ENCODE measurements around the gene SUSD4.

Gene SUSD4

DNA sequence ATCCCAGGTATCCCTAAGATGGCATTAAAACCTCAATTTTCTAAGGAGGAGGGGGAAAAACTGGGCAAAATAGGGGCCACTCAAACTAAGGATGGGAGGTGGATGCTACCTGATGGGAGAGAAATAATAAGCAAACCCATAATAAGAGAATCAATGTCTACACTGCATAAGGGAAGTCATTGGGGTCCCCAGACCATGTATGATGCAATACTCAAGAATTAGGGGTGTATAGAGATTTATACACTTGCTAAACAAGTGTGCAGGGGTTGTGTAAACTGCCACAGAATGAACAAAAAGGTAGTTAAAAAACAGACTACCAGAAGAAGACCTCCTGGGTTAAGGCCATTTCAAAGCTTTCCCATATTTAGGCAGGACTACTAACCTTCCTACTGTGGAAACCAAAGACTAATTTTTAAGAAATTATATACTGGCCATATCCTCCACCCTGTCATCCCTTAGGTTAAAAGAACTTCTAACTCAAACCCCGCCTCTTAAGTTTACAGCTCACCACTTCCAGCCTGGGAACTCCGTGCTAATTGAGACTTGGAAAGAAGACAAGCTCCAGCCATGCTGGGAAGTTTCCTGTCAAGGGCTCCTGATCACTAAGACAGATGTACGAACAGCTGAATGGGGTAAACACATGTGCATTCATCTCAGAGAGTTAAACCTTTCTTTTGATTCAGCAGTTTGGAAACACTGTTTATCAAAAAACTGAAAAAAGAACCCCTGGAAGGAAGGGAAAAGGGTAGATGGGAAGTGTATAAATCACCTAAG lies 156.5 kb downstream of the SUSD4 start:
- DNase-seq: no peak

DNA sequence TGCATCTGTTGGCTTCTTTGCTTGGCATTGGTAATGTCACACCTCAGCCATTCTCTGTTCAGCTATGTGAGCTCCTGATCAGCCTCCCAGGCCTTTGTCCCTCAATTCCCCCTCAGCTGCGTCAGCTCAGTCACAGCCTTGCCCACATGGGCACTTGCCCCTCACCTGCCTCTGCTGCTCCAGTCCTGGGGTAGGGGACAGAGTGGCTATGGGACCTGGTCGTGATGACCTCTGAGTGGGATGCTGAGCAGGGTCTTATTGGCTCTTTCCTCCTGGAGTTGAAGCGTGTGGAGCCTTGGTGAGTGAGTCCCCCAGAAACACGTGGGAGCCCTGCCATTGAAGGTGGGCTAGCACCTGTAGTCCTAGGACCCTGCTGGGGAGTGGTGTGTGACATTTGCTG lies 159.6 kb downstream of the SUSD4 start:
- no peak for DNase-seq

DNA sequence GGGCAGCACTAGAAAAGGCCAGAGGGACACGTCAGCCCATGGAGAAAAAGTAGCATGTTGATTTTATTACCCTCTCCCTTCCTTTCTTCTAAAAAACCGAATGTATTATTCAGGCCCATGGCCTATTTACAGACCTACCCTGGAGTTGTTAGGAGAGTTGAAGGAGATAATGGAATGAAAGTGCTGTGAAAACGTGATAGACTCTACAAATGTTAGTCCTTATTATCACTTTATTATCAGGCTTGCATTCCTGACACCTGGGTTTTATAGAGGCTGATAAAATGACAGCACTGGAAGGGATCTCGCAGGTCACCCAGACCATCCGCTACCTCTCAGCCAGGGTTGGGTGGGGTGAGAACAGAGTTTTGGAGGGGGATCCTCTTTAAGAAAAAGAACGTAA lies 160.3 kb downstream of the SUSD4 start:
- no peak for DNase-seq

DNA sequence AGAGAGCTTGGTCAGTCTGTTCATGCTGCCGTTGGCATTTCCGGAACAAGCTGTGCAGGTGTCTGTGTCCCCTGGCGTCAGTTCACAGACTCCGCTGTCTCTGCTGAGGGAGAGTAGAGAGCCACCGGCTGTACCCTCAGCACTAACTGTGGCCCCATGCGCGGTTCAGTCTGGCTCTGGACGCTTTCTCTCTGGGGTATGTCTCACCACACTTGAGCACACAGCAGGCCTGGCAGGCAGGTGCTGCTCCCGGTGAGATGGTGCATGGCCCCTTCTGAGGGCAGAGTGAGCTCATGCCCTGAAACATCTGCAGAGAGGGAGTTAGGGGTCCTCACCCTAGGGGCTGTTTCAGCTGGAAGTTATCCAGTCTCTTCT lies 161.0 kb downstream of the SUSD4 start:
- no peak for DNase-seq

DNA sequence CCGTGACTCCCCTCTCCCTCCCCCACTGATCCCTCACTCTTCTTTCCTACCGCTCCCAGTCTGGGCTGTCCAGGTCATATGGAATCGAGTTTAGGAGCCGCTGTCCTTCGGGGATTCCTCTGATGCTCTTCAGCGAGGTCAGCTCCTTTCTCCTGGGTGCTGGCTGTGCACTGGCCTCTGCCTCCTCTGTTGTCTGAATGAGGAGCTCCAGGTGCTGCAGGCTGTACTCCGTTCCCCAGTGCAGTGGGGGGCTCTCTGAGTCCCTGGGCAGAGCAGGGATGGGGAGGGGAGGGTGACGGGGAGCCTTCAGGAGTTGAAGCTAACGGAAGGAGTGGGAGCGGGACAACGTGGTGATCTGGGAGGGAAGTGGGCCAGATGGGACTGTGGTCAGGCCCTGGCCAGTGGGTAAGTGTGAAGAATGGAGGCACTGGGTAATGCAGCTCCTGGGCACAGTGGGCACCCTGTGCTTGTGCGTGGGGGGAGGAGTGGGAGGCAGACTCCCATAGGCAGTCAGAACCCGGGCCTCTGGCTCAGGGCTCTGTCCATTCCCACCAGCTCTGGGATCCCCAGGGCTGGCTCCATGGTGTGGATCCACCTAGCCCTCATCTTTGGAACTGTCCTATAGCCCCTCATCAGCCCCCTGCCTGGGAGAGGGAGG lies 161.5 kb downstream of the SUSD4 start:
- no peak for DNase-seq

DNA sequence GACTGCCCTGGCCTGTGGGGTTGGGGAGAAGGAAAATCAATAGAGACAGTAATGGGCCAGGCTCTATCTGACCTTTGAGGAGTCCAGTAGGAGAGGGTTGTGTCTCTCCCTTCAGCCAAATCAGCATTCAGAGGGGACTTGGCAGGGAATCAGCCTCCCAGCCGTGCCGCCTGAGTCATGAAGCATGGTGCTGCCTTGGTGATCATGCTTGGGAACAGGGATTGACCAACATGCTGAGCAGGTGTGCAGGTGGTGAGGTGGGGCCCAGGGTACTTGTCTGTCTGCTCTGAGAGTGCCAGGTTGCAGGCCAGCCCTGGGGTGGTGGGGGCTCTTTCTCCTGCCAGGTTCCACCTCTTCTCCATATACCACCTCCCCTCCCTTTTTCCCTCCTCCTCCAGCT lies 162.0 kb downstream of the SUSD4 start:
- no peak for DNase-seq

DNA sequence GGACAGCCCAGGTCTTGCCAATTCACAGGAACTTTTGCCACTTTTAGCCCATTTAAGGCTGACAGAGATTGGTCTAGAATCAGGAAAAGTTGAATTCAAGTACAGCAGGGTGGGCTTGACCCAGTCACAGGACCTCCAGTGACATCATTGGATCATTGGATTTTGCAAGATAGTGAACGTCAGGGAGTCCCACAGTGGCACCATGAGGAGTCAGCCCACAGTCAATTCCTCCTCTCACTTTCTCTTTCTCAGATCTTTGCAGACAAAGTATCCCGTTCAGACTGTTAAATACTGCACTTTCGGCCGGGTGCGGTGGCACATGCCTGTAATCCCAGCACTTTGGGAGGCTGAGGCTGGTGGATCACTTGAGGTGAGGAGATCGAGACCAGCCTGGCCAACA lies 163.1 kb downstream of the SUSD4 start:
- no peak for DNase-seq

DNA sequence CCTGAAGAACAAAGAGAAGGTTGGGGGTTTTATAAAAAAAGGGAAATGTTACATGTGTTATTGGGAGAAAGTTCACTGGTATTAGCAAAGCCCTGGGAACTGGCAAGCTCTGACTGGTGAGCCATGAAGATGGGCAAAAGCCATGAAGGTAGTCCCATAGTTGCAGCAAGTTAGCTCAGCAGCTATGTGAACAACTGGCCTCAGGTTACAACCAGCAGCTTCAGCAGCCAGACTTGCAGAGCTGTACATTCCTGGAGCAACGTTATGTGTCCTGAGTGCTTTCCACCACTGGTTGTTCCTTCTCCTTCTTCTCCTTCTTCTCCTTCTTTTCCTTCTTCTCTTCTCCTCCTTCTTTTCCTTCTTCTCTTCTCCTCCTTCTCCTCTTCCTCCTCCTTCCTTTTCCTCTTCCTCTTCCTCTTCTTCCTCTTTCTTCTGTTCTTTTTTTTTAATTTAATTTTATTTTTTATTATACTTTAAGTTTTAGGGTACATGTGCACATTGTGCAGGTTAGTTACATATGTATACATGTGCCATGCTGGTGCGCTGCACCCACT lies 164.8 kb downstream of the SUSD4 start:
- DNase-seq: no peak

DNA sequence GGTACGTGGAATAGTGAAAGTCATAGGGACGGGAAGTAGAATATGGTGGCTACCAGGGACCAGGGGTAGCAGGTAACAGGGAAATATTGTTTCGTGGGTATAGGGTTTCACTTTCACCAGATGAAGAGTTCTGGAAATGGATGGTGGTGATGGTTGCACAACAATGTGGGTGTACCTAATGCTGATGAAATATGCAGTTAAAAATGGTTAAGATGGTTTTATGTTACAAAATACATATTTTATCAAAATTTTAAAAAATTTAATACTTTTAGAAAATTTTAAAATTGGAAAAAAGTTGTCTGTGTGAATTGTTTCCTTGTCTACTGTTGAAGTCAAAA lies 165.4 kb downstream of the SUSD4 start:
- DNase-seq: no peak

DNA sequence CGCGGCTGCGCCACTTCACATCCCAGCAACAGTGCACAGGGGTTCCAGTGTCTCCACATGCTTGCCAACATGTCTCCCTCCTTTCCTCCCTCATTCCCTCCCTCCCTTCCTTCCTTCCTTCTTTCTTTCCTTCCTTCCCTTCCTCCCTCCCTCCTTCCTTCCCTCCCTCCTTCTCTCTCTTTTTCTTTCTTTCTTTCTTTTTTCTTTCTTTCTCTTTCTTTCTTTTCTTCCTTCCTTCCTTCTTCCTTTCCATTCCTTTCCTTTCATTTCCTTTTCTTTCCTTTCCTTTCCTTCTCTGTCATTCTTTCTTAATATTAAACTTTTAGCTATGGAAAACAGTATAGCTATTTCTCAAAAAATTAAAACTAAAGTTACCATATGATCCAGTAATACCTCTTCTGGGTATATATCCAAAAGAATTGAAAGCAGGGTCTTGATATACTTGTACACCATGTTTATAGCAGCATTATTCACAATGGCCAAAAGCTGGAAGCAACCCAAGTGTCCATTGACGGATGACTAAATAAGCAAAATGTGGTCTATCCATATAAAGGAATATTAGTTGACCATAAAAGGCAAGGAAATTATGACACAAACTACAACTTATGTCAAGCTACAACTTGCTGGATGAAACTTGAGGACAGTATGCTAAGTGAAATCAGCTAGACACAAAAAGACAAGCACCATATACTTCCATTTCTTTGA lies 165.9 kb downstream of the SUSD4 start:
- DNase-seq: no peak

DNA sequence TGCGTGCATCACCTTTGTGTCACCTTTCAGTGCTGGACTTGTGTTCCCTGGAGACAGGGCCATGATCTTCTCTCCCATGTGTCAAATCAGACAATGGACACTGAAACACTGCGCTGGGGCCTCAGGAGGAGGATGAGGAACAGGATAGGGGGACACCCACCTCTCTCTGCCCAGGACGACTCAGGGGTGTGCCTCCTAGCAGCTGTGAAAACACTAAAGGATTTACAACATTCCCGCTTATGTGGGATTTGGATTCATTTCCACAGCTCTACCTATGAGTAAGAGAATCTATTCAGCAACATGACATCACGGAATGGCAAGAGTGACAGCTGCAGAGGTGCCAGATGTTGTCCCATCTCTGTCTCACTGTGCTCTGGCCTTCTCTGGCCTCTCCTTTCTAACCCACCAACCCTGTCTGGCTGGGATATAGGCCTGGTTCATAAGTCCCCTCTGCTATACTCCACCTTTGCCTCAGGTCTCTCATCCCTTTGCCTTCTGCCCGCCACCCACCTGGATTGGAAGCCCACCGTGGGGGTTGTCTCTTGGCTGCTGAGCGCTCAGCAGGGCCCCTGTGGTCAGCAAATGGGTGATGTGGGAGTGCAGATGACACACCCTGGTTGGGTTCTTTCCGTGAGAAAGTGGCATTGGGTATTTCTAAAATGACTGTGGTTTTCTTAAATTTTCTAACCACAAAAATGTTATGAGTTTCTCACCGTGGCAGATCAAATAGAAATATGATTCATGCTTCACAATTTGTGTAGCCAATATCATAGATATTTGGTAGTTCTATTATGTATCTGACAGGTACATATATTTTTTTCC lies 173.9 kb downstream of the SUSD4 start:
- peak; percentile 26 for DNase-seq

DNA sequence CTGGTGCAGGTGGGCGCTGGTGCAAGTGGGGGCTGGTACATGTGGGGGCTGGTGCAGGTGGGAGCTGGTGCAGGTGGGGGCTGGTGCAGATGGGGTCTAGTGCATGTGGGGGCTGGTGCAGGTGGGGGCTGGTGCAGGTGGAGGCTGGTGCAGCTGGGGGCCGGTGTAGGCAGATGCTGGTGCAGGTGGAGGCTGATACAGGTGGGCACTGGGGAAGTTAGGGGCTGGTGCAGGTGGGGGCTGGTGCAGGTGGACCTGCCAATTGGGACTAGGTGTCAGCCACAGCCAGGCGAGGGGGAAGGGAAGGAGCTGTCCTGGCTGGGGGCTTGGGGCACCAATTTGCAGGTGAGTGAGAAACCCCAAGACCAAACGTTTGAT lies 174.5 kb downstream of the SUSD4 start:
- no peak for DNase-seq

DNA sequence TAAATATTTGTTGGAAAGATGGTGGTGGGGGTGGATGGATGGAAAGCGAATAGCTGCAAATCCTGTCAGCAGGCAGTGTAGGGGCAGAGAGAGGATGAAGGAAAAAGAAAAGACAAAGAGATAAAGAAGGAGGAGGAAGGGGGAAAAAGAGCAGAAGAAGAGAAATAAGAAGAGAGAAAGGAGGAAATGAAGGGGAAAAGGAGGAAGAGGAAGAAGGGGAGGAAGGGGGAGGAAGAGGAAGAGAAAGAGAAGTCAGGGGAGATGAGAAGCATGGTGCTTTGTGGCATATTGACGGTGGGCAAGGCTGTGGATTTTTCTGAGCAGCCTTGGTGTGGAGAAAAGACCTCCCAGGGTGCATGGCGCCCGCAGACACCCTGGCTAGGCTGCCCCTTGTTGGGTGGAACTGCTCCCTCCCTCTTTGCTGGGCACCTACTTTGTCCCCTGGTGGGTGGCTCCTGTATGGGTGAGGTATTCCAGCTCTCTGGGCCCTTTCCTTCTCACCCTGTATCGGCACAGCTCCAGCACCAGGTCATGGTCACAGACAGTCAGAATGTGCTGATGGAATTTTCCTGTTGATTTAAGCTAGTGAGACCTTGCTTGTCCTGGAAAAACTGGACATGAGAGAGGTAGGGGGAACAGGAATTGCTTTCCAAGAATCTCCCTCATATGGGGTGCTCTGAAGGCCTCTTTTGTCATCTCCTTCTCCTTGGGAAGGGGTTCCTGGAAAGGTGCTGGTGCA lies 175.2 kb downstream of the SUSD4 start:
- no peak for DNase-seq

DNA sequence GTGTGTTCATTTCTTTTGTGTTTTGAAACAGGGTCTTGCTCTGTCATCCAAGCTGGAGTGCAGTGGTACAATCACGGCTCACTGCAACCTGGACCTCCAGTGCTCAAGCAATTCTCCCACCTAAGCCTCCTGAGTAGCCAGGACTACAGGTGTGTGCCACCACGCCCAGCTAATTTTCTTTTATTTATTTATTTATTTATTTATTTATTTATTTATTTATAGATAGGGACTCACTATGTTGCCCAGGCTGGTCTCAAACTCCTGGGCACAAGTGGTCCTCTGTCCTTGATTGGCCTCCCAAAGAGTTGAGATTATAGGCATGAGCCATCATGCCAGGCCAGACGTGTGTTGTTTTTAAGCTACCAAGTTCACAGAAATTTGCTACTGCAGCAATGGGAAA lies 177.2 kb downstream of the SUSD4 start:
- DNase-seq: no peak

DNA sequence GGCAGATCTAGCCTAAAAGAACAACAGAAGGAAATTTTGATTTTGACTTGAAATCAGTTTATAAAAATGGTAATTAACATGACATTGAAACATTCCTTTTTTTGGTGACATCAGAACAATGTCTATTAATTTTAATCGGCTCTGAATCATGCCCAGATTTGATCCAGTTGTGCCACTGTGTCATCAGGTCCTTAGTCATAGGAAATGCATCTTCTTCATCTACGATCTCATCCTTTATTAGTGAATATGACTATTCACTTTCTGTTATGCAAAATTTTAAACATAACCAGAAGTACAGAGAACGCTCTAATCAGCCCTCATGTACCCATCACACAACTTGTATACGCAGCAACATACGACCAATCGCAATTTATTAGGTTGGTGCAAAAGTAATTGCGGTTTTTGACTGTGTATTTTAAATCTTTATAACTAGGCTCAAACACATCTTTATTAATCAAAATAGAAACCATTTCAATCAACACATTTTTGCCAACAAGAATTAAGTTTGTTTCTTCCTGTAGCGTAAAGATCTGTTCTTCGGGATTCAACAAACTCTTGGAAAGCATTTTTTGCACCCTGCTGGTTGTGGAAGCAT lies 180.6 kb downstream of the SUSD4 start:
- no peak for DNase-seq

DNA sequence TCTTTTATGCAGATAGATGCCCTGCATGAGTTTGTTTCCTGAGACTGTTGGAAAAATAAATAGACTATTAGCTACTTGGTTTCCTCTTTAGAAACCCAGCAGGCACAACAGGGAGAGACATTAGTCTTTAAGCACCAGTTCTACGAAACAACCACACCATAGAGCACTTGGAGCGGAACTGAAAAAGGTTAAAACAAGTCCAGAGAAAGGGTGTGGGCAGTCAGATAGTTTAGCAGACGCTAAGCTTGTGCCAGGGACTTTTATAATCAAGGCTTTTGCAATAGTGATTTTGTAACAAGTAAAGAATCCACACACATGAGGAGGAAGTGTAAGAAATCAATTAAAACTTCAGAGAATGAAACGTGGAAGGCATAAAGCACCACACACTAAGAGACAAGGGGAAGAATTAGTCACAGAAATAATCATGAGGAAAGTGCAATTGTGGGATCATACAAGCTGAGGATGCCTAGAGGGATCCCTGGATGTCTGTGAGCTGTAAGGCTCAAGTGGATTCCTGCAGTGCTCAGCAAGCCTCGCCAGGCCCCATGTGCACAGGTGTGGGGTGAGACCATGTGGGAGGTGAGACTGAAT lies 183.2 kb downstream of the SUSD4 start:
- DNase-seq: peak; percentile 29

DNA sequence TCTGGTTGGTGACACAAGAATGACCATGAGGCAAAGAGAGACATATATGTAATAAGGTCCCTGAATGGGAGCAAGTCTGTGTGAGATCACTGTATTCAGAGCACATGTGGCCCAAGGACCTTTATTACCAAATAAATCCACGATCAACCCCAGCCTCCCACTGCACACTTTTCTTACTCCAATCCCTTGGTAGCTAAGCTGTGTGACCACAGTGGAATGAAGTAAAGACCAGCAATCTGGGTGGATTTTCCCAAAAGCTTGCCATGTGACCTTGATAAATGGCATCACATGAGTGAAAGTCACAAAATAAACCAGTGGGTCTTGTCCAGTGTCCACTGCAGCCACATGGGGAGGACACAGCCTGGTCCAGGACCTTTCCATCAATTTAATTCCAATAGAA lies 184.2 kb downstream of the SUSD4 start:
- DNase-seq: no peak

DNA sequence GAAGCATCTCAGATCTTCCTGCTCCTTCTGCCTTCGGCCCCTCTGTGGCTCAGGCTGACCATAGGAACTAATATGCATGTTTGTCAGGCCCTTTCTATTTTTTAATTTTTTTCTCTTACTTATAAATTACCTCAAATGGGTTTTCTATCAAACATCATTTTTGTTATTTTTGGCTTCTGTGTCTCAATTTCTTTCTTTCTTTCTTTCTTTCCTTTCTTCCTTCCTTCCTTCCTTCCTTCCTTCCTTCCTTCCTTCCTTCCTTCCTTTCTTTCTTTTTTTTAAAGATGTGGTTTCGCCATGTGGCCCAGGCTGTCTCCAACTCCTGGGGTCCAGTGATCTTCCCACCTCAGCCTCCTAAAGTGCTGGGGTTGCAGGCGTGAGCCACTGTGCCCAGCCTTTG lies 184.7 kb downstream of the SUSD4 start:
- no peak for DNase-seq

DNA sequence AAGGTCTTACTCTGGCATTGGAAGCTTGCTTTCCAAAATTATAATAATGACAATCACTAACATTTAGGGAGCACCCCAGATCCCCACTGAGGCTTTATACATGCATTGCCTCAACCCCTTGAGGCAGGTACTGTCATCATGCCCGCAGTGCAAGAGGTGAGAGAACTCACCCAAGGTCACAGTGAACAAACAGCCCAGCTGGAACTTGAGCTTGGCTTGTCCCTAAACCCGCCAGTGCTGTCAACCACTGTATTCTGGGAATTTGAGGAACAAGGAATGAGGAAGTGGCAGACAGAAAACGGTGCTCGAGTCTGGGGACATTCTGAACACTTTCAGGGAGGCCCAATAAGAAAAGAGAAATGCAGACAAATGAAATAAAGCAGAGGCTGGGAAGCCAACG lies 186.3 kb downstream of the SUSD4 start:
- peak; percentile 53 for DNase-seq

DNA sequence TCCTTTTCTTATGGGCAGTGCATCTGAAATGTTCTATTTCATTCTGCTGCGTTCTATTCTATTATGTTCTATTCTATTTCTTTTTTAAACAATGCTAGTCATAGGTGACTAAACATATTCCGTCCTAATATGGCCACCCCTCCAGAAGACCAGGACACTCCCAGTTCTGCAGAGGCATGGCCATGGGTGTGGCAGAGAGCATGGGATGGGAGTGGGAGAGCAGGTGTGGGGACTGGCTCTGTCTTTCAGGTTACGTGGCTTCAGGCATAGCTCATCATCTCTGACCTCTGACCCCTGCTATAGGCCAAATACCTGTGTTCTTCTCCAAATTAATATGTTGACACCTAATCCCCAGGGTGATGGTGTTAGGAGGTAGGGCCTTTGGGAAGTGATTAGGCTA lies 187.5 kb downstream of the SUSD4 start:
- no peak for DNase-seq

DNA sequence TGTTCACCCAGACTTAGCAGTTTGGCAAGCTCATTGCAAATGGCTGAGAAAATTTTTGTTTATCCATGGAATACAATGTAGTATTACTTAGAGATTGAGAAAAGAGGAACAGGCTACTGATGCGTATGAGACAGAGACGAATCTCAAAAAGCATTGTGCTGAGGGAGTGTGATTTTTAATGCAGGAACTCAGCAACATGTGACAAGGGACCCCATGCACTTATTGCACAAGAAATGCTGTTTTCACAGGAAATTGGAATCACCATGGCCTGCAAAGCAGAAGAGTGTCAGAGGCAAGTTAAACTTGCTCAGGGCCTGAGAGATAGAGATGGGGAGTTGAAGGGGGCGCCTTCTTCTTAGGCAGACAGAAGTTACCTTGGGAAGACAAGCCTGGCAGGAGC lies 188.3 kb downstream of the SUSD4 start:
- peak; percentile 36 for DNase-seq

DNA sequence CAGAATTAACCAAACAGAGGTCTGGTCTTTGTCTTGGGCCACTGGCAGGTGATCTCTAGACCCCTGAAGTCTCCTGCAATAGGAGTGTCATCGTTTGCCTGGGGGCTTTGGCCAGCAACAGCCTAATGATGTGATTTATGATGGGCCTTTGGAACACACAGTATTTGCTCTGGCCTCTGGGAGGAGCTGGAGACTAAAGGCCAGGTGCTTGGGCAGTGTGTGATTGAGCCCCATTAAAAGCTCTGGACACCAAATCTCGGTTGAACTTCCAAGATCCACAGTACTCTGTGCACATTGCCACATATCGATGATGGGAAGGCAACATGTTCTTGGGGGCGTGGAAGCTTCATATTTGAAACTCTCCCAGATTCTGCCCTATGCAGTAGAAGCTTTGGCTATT lies 188.9 kb downstream of the SUSD4 start:
- no peak for DNase-seq
